Stomach (tissue), 4 donors: Measurements from ENCODE around the gene KLK8.

Experiments
- CTCF ChIP-seq, 7 experiments: fragments of 450-650 bp in 4 of 7; fragments of 200-600 bp in 3 of 7; sonication (generic) in 3 of 7; IDR thresholded peaks; one replicate each; pipeline ENCODE4 v1.5.1; 2016 to 2019; ENCODE audit warnings: antibody characterized with exemption in 7 of 7, control low read depth in 2 of 7, mild to moderate bottlenecking in 1 of 7
- POLR2A ChIP-seq, 4 donors: fragments of 450-650 bp; IDR thresholded peaks; one replicate each; pipeline ENCODE4 v1.6.1; 2016; ENCODE audit warnings: antibody characterized with exemption in 4 of 4, control low read depth in 2 of 4, mild to moderate bottlenecking in 1 of 4, moderate library complexity in 1 of 4

- TF ChIP-seq CTCF (IDR thresholded peaks at IDR 0.05) (no peak), POLR2A (IDR thresholded peaks at IDR 0.05) (no peak)
Observed at GRCh38 chr19:51002089-51002532, 707 bp upstream of the KLK8 start.
